OCI-LY1 (cell line): ENCODE measurements around the gene GDPD3.

Source experiments
- CTCF ChIP-seq: fragments of 200-600 bp; sonication (generic), shearing (Covaris generic); IDR thresholded peaks from 2 replicates; pipeline ENCODE4 v1.5.1; 2017; ENCODE audit warnings: mild to moderate bottlenecking, antibody characterized with exemption, low read length, moderate library complexity, mixed read lengths
- EZH2 ChIP-seq: fragments of 200-600 bp; sonication (generic), shearing (Covaris generic); IDR thresholded peaks from 2 replicates; pipeline ENCODE4 v1.8.0; 2017; ENCODE audit warnings: borderline replicate concordance, mixed run types, mild to moderate bottlenecking, antibody characterized with exemption, low read length, moderate library complexity, mixed read lengths

DNA sequence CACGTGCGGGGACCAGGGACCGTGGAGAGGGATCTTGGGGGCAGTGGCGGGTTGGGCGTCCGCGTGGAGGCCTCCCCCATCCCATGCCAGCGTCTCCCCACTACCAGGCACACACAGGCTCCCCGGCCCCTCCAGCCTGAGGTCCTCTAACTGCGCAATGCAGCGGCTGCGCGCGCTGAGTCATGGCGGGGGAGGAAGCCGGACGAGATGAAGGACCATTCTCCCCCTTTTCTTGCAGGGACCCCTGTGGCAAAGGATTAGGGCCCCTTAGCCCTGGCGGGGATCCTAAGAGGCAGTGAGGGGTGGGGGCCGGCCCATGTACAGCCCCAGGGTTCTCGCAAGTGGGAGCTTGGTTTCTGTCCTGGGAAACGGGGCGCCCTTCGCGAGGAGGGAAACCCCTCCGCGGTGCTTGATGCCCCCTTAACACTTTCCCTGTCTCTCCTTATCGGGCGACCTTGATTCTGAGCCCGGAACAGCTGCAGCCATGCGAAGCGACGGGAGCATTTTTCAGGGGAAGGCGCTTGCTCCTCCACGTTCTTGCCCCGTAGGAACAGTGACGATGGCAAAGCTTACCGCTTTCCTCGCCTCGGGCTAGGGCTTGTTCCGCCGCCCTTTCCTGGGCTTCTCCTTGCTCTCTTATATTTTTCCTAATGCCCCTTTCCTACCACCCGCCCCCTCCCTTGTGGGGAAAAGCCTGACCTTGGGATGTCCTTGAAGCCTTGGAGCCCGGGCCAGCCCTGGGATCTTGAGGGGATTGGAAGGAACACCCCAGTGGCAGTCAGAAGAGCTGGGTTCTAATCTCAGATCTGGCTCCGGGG lies 47.2 kb downstream of the GDPD3 start:
- TF ChIP-seq CTCF (no peak), EZH2 (no peak)
